ENCODE measurements around the gene KRT71.

KRT71 gene

DNA sequence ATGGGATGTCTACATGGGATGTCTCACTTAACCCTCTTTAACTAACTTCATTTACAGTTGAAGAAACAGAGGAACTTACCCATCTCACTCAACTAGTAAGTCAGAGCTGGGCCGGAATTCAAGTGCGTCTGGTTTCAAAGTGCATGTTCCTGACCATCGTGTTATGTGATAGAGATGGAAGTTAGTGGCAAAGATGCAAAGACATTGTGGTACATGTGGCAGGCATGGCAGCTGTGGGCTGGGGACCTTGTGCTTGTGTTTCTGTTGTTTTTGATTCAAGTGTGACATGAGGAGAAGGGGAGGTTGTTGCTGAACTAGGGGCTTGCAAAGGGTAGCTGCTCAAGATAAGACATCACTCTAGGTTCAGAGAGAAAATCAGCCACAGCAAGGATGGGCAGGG is 23.0 kb upstream of the KRT71 start:
- DNase-seq (ENCODE audit: low read depth, low spot score) = no peak

DNA sequence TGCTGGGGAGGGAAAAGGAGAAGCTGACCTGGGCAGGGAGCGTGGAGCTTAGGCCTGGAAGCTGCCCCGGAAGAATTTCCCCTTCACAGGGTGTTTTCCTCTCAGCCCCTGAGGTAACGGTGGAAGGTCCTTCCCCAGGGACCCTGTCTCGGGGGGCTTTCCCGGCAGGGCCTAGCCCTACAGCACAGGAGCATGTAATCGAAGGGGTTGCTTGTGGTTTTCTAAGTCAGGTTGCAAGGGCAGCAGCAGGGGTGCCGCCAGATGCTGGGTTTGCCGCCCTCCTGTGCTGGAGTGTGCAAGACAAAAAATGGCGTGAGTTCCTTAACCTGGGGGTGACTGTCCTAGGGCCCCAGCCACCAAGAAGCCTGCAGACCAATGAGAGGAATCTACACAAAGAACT is 22.3 kb upstream of the KRT71 start:
- no peak for DNase-seq (ENCODE audit: low read depth, low spot score)

DNA sequence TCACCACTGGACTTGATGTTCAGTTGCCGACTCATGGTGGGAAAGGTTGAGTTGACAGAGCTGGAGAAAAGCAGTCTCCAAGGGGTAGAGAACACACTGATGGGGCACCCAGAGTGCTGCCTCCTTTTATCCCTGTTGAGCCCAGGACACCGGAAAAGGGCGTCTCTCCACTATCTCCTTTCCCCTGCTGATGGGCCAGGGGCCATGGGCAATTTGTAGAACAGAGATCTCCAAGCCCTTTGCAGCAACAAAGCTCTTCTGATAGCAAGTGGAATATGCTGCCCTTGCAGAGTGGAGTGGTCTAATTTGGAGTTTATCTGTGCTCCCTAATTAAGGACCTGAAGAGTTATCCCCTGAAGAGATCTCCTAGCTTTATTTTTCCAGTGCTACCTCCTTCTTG is 20.8 kb upstream of the KRT71 start, which contains the start of gene KRT74:
TSS of gene KRT74 (minus strand) at position 101 of the 400 bp plus-strand sequence. CDS start at position 35, 66 bp downstream.
- DNase-seq (ENCODE audit: low read depth, low spot score) = no peak

DNA sequence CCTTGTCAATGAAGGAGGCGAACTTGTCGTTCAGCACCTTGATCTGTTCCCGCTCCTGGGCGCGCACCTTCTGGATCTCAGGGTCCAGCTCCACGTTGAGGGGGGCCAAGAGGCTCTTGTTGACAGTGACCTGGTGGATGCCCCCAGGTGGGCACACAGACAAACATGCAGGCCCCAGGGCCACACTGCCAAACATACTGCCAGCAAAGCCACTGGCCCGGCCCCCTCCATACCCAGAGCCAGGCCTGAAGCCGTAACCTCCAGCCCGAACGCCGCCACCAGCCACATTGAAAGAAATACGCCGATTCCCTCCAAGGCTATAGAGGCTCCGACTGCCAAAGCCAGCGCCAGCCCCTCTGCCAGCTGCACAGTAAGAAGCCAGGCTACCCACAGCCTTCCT is 20.4 kb upstream of the KRT71 start:
- no peak for DNase-seq (ENCODE audit: low read depth, low spot score)

DNA sequence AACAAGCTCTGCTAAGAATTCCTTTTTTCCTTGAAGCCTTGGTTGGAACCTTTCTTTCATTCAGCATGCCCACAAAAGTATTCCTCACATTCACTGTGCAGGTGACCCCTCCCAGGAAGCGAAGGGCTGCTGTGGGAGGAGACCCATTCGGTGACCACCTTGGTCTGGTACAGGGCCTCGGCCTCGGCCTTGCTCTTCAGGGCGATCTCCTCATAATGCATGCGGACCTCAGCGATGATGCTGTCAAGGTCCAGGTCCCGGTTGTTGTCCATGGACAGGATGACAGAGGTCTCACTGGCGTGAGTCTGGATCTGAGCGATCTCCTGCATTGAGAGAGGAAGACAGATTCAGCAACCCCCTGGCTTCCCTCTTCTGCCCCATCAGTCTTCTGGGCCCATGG is 17.6 kb upstream of the KRT71 start:
- DNase-seq (ENCODE audit: low read depth, low spot score) = no peak

DNA sequence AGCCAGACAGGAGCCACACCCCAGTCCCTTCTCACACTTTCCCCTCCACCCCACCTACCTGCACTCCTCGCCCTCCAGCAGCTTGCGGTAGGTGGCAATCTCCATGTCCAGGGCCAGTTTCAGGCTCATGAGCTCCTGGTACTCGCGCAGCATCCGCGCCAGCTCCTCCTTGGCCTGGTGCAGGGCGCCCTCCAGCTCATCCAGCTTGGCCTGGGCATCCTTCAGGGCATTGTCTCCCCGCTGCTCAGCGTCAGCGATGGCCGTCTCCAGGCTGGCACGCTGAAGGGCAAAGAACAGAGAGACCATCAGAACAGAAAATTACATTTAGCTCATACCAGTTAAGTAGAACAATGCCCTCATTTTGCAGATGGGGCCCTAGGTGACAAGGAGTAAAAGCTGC is 15.2 kb upstream of the KRT71 start:
- DNase-seq (ENCODE audit: low read depth, low spot score) = no peak

DNA sequence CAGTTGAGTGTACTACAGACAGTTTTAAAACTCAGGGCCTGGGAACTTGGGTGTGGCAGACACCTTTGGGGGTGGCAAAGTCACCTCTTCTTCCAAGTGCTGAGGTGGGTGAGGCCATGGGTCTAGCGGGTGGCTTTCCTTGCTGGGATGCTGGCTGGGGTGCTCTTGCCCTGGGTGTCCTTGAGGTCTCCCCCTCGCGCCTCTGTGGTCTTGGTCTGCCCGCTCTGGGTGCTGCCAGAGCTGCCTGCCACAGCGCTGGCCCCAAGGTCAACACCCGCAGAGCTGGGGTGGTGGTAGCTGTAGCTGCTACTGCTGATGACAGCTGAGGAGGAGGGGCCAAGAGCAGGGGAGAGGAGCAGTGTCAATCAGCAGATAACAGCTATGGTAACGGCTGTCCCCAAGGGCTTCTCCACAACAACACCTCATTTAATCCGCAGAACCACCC is 13.9 kb upstream of the KRT71 start:
- no peak for DNase-seq (ENCODE audit: low read depth, low spot score)

DNA sequence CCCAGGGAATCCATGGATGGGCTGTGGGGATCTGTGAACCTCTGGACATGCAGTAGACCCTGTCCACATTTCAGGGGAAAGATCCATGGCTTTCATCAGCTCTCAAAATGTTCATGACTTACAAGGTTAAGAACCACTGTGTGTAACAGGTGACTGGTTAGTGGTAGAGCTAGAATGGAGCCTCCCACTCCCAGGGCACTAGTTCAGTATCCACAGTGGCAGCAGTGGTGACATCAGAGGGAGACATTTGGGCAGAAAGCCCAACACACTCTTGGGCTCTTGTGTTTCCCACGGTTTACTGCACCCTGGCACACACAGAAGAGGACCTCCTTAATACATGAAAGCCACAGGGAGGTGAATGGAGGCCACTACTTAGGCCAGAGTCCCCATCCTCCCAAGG is 11.6 kb upstream of the KRT71 start:
- no peak for DNase-seq (ENCODE audit: low read depth, low spot score)

DNA sequence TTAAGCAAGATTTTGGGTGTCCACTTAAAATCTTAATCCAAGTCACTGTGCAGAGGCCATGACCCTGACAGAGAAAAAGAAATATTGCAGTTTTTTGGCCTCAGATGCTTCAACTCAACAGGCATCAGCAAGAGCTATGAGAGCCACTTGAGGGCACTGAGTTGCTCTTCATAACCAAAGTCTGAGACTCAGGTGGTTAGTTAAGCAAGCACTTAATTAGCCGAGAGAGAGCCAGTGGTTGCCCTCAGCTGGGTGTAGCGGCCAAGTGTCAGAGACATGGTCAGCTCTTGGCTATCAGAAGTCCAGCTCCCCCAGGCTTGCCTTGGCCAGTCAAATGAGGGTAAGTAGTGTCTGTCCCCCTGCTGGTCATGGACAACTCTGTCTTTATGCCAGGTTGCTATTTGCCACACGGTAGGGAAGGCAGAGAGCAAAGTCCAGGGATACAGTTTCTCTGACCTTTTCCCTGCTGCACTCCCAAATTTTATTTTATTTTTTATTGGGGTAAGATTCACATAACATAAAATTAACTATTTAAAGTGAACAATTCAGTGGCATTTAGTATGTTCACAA is 9.0 kb upstream of the KRT71 start:
- DNase-seq (ENCODE audit: low read depth, low spot score) = no peak

DNA sequence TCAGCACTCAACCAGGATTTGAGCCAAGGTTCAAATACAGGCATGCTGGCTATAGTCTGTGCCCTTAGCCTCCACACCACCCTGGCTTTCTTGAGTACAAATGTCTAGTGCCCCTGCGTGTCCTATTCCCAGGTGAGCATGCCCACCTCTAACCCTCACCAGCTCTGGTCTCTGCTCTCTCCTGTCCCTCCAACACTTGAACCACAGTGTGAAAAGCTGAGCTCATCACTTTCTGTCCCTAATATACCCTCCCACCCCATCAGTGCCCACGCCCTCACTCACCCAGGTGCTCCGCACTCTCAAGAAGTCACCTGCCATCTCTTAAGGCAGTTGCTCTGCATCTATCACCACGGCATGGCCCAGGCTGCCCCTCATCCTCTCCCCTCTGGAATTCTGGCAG is 7.0 kb upstream of the KRT71 start:
- DNase-seq (ENCODE audit: low read depth, low spot score) = no peak

DNA sequence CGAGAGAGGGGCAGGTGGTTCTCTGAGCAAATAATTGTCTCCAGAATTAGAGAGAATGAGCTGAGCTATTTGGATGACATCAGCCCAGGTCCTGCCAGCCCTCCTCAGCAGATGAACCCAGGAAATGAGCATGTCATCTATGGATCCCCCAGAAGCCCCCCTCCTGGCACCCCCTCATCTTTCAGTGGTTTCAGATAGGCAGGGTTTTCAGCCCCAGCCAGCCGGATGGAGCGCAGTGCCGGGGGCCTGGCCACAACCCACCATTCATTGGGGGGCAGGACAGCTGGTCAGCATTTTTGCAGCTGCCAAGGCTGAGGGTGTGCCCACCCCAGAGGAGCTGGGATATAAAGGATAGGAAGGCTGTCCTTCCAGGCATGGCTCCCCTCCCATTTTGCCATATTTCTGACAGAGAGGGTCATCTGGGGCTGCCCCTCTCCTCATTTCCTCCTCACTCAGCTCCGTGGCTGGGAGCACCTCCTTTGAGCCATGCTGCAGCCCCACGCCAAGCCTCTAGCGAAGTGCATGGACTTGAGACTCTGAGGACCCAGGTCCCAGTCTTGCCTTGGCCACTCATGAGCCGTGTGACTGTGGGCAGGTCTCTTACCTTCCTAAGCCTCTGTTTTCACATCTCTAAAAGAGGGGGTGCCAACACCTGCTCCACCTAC is 6.0 kb upstream of the KRT71 start:
- DNase-seq (ENCODE audit: low read depth, low spot score) = no peak

DNA sequence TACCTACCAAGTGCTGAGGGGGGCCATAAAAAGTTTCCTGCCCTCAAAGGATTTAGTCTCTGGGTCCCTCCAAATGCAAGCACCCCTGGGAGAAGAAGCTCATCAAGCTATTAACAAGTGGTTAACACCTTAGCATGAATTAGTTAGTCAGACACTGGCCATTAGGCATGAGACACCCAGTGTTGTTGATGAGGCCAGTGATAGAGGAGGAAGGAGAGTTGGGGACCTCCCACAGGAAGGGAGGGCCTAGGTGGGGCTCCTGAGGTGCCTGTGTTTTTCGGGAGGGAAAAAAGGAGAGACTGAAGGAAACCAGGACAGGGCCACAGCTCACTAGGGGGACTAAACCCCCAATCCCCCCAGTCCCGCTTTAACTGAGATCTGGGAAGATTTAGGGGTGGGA is 4.5 kb upstream of the KRT71 start:
- DNase-seq (ENCODE audit: low read depth, low spot score) = no peak

DNA sequence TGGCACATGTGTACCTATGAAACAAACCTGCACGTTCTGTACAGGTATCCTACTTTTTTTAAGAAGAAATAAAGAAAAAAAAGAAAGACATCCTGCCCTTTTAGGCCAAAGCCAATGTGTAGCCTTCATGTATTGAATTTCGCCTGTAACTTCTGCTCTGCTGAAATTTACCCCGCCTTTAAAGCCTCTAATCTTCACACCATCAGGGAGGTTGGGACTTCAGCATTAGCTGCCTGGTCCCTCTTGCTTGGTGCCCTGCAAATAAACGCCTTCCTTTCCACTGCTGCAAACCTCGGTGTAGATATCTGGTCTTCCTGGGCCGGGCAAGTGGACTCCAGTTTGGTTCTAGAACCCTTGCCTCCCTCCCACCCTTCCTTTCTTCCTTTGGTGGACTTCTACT is 2.6 kb upstream of the KRT71 start:
- no peak for DNase-seq (ENCODE audit: low read depth, low spot score)

DNA sequence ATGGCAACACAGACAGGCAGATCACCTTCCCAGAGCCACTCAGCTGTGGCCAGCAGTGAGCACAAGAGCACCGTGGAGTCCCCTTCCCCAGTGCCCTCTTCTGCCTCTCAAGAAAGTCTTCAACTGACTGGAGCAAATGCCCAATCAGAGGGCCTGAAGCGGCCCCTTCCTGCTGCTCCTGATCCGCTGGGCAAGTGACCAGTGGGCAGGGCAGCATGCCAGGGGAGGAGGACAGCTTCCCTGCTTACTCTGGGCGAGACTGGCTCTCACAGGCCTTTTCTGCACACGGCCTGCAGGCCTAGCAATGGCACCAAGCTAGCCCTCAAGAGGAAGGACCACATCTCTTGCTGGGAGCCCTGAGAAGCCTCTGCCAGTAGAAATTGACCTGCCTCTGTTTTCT is 890 bp downstream of the KRT71 start:
- no peak for DNase-seq (ENCODE audit: low read depth, low spot score)

DNA sequence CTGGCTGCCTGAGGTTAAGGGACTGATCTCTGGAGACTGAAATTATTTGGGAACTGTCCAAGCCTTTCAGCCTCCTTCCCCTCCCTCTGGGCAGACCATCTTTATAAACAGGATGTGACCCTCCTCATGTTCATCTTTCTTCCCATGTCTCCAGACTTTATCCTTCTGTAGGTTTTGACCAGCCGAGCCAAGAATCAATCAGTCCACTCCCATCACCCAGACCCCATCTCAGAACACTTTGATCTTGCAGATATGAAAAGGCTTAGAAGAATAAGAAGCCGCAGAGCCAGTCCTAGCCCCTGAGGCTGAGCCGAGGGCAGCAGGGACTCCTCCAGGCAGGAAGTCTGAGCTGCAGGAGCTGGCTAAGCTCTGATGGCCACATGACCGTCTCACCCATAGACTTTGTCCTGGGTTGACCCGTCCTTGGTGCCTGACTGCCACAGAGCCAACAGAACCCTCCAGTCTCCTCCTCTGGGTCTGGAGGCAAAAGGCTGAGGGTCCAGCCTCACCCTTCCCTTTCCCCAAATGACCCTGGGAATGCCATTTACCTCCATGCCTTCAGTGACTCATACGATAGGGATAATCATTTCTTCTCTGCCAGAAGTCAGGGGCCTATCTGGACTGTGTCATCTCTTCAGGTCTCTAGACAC is 1.6 kb downstream of the KRT71 start:
- no peak for DNase-seq (ENCODE audit: low read depth, low spot score)

DNA sequence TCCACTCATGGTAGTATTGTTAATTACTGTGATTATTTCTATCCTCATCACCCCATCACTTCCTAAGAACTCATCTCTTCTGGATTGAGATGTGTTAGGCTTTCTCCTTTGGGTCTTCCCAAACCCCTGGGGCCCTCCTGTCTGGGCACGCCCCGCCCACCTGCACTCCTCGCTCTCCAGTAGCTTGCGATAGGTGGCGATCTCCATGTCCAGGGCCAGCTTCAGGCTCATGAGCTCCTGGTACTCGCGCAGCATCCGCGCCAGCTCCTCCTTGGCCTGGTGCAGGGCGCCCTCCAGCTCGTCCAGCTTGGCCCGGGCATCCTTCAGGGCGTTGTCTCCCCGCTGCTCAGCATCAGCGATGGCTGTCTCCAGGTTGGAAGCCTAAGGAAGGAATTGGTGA is 6.8 kb downstream of the KRT71 start:
- DNase-seq (ENCODE audit: low read depth, low spot score) = no peak

DNA sequence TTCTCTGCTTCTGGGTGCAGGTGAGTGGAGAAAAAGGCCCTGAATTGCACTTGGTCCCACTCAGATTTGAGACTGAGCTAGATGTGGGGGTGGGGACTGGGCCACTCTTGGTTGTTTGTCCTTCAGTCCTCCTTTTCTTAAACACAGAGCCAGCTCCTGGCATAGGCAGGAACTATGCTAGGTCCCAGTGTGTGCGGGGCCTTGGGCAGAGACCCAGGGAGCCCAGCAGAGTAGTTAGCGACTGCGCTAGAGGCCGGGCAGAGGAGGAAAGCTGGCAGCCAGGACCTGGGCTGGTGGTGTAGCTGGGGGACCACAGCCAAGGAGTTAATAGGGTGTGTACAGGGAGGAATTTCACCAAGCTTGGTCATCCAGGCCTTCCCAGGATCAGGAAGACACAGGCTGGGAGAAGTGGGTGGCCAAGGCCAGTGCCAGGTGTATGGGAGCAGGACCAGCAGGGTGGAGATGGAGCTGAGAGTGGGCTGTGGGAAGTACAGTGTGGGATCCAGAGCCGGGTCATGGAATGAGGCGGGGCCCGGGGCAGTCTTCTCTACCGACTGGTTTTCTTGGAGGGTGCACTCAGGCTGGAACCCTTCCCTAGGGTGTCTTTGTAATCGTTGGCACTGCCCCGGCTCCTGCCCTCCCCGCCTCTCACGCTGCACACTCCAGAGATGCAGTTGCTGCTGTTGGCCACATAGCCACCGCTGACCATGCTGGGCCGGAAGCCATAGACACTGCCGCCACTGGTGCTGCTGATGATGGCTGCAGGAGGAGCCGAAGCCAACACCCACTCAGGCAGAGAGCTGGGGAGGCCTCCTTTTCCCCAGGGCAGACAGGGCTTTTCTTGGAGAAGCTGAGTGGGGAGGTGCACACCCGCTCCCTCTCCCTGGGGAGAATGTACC is 8.7 kb downstream of the KRT71 start:
- DNase-seq (ENCODE audit: low read depth, low spot score) = no peak

DNA sequence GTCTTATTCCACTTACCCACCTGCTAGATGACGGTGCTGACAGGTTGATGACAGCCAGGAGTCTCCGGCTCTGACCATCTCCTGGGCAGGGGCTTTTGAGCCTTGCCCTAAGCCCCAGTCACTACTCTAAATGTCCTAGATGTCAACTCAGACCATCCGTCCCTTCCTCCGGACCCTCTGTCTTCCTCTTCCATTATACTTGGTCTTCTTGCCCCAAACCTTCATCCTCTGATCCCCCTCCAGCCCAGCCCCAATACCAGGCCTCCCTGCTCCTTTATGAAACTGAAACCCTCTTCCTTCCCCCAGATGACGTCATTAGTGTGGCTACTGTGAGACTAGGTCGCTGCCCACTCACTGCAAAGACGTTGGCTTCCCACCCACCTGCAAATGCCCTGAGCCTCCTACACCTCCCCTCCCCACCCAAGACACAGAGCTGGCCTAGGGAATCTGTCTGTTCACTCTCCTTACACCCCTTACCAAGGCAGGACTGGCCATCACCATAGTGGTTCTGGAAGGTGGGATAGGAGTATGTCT is 10.1 kb downstream of the KRT71 start:
- no peak for DNase-seq (ENCODE audit: low read depth, low spot score)

DNA sequence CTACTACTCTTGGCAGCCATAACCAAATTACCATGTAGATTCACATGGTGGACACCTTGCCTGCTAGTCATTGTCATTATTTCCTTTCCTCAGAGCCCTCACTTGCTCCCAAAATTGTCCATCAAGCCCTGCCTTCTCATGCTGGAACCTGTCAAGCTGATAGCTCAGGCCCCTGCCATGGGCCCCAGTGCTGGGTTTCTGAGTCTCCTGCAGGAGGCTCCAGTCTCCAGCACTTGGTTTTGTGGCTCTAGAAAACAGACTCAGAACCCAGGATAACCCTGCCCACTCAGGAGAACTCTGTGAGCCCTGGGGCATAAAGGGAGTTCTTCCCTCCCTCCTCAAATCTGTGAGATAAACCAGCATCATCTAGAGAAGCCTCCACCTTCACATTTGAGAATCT is 10.8 kb downstream of the KRT71 start:
- no peak for DNase-seq (ENCODE audit: low read depth, low spot score)

DNA sequence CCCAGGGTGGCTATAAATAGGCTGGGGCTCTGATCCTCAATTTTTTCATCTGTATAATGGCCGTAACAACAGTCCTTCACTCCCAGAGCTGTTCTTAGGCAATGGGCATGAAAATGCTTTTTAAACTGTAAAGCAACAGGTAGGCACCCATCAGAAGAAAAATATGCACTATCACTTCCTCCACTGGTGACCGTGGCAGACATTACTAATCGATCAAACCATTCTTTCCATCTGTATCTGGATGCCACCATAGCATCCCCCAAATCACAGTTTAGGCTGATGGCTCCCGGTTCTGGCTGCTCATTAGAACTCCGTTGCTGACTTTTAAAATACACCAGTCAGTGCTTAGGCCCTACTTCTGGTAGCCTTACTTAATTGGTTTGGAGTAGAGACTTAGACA is 11.2 kb downstream of the KRT71 start:
- no peak for DNase-seq (ENCODE audit: low read depth, low spot score)

DNA sequence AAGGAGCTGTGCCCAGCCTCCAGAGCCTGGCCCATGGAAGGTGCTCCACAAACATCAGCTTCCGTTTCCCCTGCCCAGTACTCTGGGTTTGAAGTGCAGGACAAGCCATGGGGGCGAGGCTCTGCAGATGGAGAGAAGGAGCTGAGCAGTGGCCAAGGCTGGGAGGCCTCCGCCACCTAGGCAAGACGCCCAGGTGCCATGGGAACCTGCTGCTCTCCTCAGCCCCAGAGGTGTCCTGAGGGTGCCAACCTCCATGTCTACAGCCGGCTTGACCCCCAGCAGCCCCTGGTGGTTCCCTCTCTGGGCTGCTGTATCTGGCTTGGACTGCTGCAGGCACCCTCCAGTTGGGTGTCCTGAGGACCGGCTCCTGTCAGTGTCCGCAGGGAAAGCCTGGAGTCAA is 12.4 kb downstream of the KRT71 start:
- DNase-seq (ENCODE audit: low read depth, low spot score) = no peak

DNA sequence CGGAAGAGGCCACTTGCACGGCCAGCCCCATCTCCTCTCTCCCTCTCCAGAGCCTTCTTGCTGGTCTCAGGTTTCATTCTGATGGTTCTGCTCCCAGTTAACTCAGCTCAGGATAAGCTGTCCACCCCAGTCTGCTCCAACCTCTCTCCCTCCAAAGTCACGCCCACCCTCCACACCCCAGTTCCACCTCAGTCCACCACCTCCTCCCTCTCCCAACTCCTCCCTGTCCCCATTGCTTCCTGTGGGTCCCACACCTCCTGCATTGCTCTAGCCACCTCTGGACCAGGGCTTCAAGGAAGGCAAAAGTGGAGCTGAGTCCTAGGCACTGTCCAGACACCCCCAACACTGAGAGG is 13.1 kb downstream of the KRT71 start:
- DNase-seq (ENCODE audit: low read depth, low spot score) = no peak
